Glutamatergic neuron (in vitro differentiated cells): Measurements from ENCODE around the gene WDR7. TPM values are rescaled to one million over a fixed set of nuclear protein-coding genes. Genes with fewer than 3 reads are reported as not detected.

Experiments
- DNase-seq: peaks from one replicate; pipeline ENCODE4 v3.0.0; 2022
- H3K27ac Mint-ChIP-seq: one replicate; pipeline ENCODE4 v1.8.0; 2020; ENCODE audit warnings: mild to moderate bottlenecking, mixed read lengths, inconsistent platforms; ENCODE audit not compliant: unreplicated experiment
- H3K27me3 Mint-ChIP-seq: one replicate; pipeline ENCODE4 v1.8.0; 2020; ENCODE audit warnings: mild to moderate bottlenecking, moderate library complexity, mixed read lengths, inconsistent platforms; ENCODE audit not compliant: unreplicated experiment
- H3K36me3 Mint-ChIP-seq: one replicate; pipeline ENCODE4 v1.8.0; 2020; ENCODE audit warnings: mild to moderate bottlenecking, mixed read lengths, inconsistent platforms; ENCODE audit not compliant: unreplicated experiment
- H3K4me1 Mint-ChIP-seq: one replicate; pipeline ENCODE4 v1.8.0; 2020; ENCODE audit warnings: mild to moderate bottlenecking, low read depth, mixed read lengths, inconsistent platforms; ENCODE audit not compliant: unreplicated experiment
- H3K4me3 Mint-ChIP-seq: one replicate; pipeline ENCODE4 v1.8.0; 2020; ENCODE audit warnings: mild to moderate bottlenecking, mixed read lengths, inconsistent platforms; ENCODE audit not compliant: unreplicated experiment
- H3K9me3 Mint-ChIP-seq: one replicate; pipeline ENCODE4 v1.8.0; 2020; ENCODE audit warnings: mild to moderate bottlenecking, moderate library complexity, mixed read lengths, inconsistent platforms; ENCODE audit not compliant: unreplicated experiment
- total RNA-seq: library from RNA; stranded (reverse); fragmentation: NEBNext Ultra II Directional; extraction: Animal tissue kit (Norgen Biotek cat#: 25700); gene quantifications from one replicate; pipeline ENCODE4 v1.2.1, GENCODE V29; 2021; ENCODE audit not compliant: unreplicated experiment
- TF ChIP-seq, protein P1 (sequence below): fragments of 200-600 bp; sonication (generic); IDR thresholded peaks from one replicate; pipeline ENCODE4 v1.5.0; 2021; ENCODE audit not compliant: partially characterized antibody, unreplicated experiment

Gene WDR7
- total RNA-seq, 1 donor from 2014 or later: 41.8 TPM

DNA sequence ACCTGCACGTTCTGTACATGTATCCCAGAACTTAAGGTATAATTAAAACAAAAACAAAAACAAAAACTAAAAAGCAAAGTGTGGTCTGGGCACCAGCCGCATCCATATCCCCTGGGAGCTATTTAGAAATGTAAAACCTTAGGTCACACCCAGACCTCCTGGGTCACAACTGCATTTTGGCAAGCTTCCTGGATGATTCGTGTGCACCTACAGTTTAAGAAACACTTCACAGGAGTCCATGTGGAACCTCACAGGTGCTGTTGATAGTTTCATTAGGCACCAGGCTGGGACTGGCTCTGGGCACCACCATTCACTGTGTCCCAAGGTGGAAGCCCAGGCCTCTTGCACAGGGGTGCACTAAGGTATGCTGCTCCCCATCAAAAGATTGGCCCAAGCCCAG is 392.1 kb downstream of the WDR7 start:
- H3K27me3 Mint-ChIP-seq: peaks cover 8% of the 10 kb centered on the region
- peaks cover 10% of the 10 kb centered on the region for H3K4me1 Mint-ChIP-seq
- H3K4me3 Mint-ChIP-seq: no peak overlapping the region
- TF ChIP-seq, protein P1, sequence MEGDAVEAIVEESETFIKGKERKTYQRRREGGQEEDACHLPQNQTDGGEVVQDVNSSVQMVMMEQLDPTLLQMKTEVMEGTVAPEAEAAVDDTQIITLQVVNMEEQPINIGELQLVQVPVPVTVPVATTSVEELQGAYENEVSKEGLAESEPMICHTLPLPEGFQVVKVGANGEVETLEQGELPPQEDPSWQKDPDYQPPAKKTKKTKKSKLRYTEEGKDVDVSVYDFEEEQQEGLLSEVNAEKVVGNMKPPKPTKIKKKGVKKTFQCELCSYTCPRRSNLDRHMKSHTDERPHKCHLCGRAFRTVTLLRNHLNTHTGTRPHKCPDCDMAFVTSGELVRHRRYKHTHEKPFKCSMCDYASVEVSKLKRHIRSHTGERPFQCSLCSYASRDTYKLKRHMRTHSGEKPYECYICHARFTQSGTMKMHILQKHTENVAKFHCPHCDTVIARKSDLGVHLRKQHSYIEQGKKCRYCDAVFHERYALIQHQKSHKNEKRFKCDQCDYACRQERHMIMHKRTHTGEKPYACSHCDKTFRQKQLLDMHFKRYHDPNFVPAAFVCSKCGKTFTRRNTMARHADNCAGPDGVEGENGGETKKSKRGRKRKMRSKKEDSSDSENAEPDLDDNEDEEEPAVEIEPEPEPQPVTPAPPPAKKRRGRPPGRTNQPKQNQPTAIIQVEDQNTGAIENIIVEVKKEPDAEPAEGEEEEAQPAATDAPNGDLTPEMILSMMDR: no peak
- no peak for DNase-seq
- H3K9me3 Mint-ChIP-seq: peaks cover 7% of the 10 kb centered on the region
- H3K36me3 Mint-ChIP-seq: peaks cover 9% of the 10 kb centered on the region
- no peak overlapping the region for H3K27ac Mint-ChIP-seq

DNA sequence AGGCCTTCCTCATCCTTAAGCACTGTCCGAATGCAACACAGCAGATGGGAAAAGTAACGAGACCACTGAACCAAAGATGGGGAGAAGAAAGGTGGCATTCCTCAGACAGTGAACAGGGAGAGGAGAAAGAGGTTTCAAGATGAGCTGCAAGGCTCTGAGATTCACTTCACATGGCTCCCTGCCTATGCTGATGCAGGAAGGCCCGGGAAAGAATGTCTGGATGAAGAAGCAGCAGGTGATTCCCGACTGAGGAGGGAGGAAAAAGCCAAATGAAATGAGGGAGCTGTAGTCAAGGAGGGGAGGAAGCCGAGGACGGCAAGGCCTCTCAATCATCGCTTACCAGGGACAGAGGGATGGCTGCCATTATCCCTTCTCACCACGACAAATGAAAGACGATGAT is 397.2 kb downstream of the WDR7 start:
- no peak for DNase-seq
- TF ChIP-seq, protein P1: no peak
- peaks cover 9% of the 10 kb centered on the region for H3K27me3 Mint-ChIP-seq
- peak overlapping the region; percentile 53 for H3K27ac Mint-ChIP-seq
- no peak overlapping the region for H3K4me3 Mint-ChIP-seq
- peaks cover 26% of the 10 kb centered on the region for H3K4me1 Mint-ChIP-seq
- peaks cover 8% of the 10 kb centered on the region for H3K9me3 Mint-ChIP-seq
- H3K36me3 Mint-ChIP-seq: peaks cover 4% of the 10 kb centered on the region

DNA sequence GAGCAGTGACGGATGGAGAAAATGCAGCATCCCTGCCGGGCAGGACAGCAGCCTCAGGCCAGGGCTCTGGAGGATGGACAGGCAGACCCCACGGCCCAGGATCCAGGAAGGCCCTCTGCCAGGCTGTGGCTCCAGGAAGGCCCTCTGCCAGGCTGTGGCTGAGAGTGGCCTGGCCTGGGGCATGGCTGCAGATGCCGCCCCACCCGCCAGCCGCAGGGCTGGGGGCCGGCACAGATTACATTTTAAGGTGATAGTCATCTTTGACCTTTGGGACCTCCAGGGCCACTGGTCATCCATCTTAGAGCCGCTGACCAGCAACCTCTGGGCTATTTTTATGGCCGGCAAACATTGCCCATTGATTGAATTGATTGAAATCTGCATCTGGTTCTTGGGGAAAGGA is 397.7 kb downstream of the WDR7 start:
- peaks cover 26% of the 10 kb centered on the region for H3K4me1 Mint-ChIP-seq
- H3K27me3 Mint-ChIP-seq: peaks cover 9% of the 10 kb centered on the region
- H3K4me3 Mint-ChIP-seq: no peak overlapping the region
- H3K36me3 Mint-ChIP-seq: peaks cover 4% of the 10 kb centered on the region
- TF ChIP-seq, protein P1: no peak
- no peak for DNase-seq
- peaks cover 8% of the 10 kb centered on the region for H3K9me3 Mint-ChIP-seq
- no peak overlapping the region for H3K27ac Mint-ChIP-seq

DNA sequence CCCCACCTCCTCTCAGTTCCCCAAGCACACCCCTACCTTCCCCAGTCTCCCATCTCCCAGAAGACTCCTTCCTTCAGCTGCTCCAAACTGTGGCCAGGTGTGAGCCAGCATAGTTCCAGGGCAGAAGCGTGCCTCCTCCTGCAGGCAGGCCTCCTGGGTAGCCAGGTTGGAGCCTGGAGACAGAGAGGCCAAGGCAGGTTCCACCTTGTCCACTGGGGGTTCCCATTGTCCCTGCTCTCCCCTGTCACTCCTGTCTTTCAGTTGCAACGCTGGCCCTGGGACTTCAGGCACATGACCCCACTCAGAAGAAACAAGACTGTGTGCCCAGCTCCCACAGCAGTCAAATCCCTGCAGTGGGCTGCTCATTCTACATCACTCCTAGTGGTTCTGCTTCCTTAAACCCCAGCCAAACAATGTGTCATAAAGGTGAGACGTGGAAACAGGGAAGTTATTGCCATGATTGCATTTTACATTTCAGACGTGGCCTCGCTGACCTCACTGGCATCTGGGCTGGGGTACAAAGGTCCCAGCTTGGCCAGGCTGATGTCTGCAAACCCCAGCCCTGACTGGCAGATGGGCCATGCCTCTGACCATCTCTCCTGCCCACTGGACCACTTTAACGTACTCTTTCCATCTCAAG is 399.3 kb downstream of the WDR7 start:
- Mint-ChIP-seq H3K4me3 (no peak overlapping the region), H3K27me3 (peaks cover 9% of the 10 kb centered on the region), H3K27ac (no peak overlapping the region), H3K36me3 (peaks cover 6% of the 10 kb centered on the region), H3K4me1 (peaks cover 26% of the 10 kb centered on the region), H3K9me3 (peaks cover 7% of the 10 kb centered on the region)
- no peak for DNase-seq
- TF ChIP-seq, protein P1: no peak

DNA sequence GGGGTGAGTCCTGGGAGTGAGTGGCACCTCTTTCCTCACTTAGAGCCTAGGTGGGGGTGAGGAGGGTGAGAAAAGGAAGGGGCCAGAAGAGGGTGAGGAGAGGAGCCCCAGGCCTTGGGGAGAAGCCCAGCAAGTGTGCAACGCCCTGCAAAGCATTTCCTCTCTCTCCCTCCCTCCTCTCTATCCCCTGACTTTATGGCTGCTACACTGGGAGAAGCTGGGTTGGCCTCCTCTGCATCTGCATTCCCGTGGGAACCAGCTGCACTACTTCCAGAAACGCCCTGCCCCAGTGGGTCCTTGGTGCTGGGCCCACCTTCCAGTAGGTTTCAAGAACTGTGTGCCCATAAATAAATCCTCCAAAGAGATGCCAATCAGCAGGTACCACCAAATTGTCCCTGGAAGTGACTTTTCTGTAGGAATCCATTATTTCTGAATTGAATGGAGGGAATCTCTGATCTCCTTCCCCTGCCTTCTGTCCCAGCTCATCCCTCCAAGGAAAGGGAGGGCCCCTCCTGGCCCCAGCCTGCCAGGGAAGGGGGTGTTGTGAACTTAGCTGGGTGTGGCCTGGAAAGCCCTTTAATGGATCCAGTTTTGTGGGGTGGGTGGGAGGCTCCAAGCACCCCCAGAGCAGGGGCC is 400.0 kb downstream of the WDR7 start:
- DNase-seq: no peak
- H3K4me1 Mint-ChIP-seq: peaks cover 26% of the 10 kb centered on the region
- H3K9me3 Mint-ChIP-seq: peaks cover 7% of the 10 kb centered on the region
- H3K36me3 Mint-ChIP-seq: peaks cover 13% of the 10 kb centered on the region
- peaks cover 9% of the 10 kb centered on the region for H3K27me3 Mint-ChIP-seq
- TF ChIP-seq, protein P1: no peak
- no peak overlapping the region for H3K4me3 Mint-ChIP-seq
- no peak overlapping the region for H3K27ac Mint-ChIP-seq
